ENCODE measurements around the gene SSX7. TPM values are rescaled to one million over a fixed set of nuclear protein-coding genes. Genes with fewer than 3 reads are reported as not detected.
"Not testable (repeated sequence)": the region's sequence is repeated elsewhere in the genome, so short reads cannot be mapped to it uniquely, and the experiment has no call there.

Gene SSX7, protein sequence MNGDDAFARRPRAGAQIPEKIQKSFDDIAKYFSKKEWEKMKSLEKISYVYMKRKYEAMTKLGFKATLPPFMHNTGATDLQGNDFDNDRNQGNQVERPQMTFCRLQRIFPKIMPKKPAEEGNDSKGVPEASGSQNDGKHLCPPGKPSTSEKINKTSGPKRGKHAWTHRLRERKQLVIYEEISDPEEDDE
- total RNA-seq (not detected), polyA plus RNA-seq (not detected)

DNA sequence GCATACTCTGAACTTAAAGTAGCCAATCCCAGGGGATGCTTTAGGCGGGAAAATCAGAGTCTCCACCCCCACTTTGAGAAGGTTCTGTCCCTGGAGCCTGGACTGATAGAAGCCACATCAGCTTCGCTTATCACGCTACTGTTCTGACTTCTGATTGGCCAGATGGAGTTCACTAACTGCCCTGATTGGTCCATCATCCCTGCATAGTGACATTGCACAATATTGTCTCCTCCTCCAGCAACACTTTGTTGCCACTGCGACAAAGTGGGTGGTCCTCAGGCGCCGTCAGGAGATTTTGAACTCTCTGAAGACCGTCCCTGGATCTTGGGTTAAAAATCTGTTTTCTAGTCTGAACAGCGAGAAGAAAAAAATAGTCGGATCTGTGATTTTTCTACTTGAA, at the start of gene SSX7:
SSX7 (minus strand) TSS at position 101 of the 400 bp plus-strand sequence. CDS start 1,428 bp downstream, outside the sequence.
- H3K36me3 ChIP-seq (ENCODE audit: insufficient read depth, low read length); H3K4me1 ChIP-seq (ENCODE audit: insufficient read depth, low read length); H3K9me3 Mint-ChIP-seq; CTCF ChIA-PET (ENCODE audit: partially characterized antibody); POLR2A ChIA-PET (ENCODE audit: partially characterized antibody); H3K9me3 ChIP-seq (ENCODE audit: control insufficient read depth in 1 of 2, low read length in 2 of 2); intact Hi-C loops (cut with micrococcal nuclease); H3K4me3 Mint-ChIP-seq; H3K27me3 ChIP-seq (ENCODE audit: insufficient read depth, low read length); H3K4me3 ChIP-seq (ENCODE audit: low read length in 2 of 2); H3K27me3 Mint-ChIP-seq; DNase-seq; H3K36me3 Mint-ChIP-seq; H3K4me1 Mint-ChIP-seq; H3K27ac ChIP-seq (ENCODE audit: low read depth, low read length); H3K27ac Mint-ChIP-seq: not testable (repeated sequence)

DNA sequence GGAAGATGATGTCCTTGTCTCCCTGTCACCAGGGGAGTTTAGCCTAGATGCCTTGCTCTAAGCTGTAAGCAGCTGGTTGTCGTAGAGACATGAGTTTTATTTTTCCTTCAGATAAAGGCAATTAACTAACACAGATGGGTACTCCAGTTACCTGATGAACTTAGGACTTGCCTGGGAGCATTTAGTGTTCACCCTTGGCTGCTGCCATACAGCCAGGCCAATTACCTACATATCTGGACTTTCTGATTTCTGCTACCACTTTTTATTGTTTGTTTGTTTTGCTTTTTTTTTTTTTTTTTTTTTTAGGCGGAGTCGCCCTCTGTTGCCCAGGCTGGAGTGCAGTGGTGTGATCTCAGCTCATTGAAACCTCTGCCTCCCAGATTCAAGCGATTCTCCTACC, 37.3 kb upstream of the SSX7 start:
- H3K9me3 ChIP-seq (ENCODE audit: control insufficient read depth in 1 of 2, low read length in 2 of 2); intact Hi-C loops (cut with micrococcal nuclease); H3K27me3 ChIP-seq (ENCODE audit: insufficient read depth, low read length); H3K36me3 Mint-ChIP-seq; H3K4me3 Mint-ChIP-seq; H3K4me3 ChIP-seq (ENCODE audit: low read length in 2 of 2); H3K9me3 Mint-ChIP-seq; POLR2A ChIA-PET (ENCODE audit: partially characterized antibody); H3K4me1 ChIP-seq (ENCODE audit: insufficient read depth, low read length); H3K36me3 ChIP-seq (ENCODE audit: insufficient read depth, low read length); H3K27ac ChIP-seq (ENCODE audit: low read depth, low read length); H3K4me1 Mint-ChIP-seq; H3K27ac Mint-ChIP-seq; DNase-seq; H3K27me3 Mint-ChIP-seq; CTCF ChIA-PET (ENCODE audit: partially characterized antibody): not testable (repeated sequence)

DNA sequence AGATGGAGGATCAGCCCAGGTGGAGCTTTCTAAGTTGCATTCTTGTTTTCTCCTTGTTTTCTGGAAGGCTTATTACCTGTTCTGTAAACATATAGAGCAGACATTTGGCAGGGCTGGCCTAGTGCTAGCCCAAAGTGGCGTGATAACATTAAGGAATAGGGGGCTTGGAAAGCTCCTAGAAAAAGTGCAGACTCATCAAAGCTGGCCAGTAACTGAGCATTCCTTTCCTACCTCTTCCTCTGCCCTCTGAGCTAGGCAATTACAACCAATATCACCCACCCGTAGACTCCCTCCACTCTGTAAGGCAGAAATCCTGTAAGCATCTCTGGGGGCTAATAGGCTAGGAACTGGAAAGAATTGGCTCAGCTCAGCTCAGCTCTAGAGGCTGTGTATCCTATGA, 7.5 kb upstream of the SSX7 start:
- intact Hi-C loops (cut with micrococcal nuclease); H3K4me1 ChIP-seq (ENCODE audit: insufficient read depth, low read length); H3K9me3 ChIP-seq (ENCODE audit: control insufficient read depth in 1 of 2, low read length in 2 of 2); H3K36me3 Mint-ChIP-seq; H3K27ac ChIP-seq (ENCODE audit: low read depth, low read length); DNase-seq; H3K4me3 Mint-ChIP-seq; CTCF ChIA-PET (ENCODE audit: partially characterized antibody); H3K4me1 Mint-ChIP-seq; POLR2A ChIA-PET (ENCODE audit: partially characterized antibody); H3K27ac Mint-ChIP-seq; H3K9me3 Mint-ChIP-seq; H3K27me3 ChIP-seq (ENCODE audit: insufficient read depth, low read length); H3K27me3 Mint-ChIP-seq; H3K4me3 ChIP-seq (ENCODE audit: low read length in 2 of 2); H3K36me3 ChIP-seq (ENCODE audit: insufficient read depth, low read length): not testable (repeated sequence)

DNA sequence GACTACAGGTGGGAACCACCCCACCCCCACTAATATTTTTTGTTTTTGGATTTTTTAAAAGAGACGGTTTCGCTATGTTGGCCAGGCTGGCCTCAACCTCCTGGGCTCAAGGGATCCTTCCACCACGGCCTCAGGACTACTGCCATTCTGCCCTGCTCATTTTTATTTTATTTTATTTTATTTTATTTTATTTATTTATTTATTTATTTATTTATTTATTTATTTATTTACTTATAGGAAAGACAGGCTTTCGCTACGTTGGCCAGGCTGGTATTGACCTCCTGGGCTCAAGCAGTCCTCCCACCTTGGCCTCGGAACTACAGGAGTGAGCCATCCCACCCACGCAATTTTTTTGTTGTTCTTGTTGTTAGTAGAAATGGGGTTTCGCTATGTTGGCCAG, 775 bp upstream of the SSX7 start:
- H3K4me1 ChIP-seq (ENCODE audit: insufficient read depth, low read length); H3K9me3 ChIP-seq (ENCODE audit: control insufficient read depth in 1 of 2, low read length in 2 of 2); H3K27ac ChIP-seq (ENCODE audit: low read depth, low read length); H3K4me3 Mint-ChIP-seq; intact Hi-C loops (cut with micrococcal nuclease); H3K27ac Mint-ChIP-seq; H3K36me3 ChIP-seq (ENCODE audit: insufficient read depth, low read length); H3K4me1 Mint-ChIP-seq; H3K36me3 Mint-ChIP-seq; H3K4me3 ChIP-seq (ENCODE audit: low read length in 2 of 2); H3K27me3 ChIP-seq (ENCODE audit: insufficient read depth, low read length); DNase-seq; H3K27me3 Mint-ChIP-seq; POLR2A ChIA-PET (ENCODE audit: partially characterized antibody); H3K9me3 Mint-ChIP-seq; CTCF ChIA-PET (ENCODE audit: partially characterized antibody): not testable (repeated sequence)

DNA sequence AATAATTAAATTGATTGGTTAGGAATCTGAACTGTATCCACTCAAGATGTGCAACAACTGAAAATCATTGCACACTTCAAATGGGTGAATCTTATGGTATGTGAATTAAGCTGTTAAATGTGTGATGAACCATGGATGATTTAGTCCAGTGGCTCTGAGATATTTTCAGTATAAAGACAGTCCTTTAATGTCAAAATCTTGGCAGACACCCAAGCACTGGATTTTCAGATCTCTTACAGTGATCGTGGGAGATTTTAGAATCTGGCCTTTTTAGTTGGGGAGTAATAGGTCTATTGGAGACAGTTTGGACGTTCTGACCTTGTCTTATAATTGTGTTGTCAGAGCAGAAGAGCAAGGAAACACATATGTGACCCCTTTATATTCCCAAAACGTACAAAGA, 4.0 kb downstream of the SSX7 start:
- H3K36me3 Mint-ChIP-seq; H3K4me1 Mint-ChIP-seq; intact Hi-C loops (cut with micrococcal nuclease); H3K36me3 ChIP-seq (ENCODE audit: insufficient read depth, low read length); H3K9me3 Mint-ChIP-seq; H3K4me3 ChIP-seq (ENCODE audit: low read length in 2 of 2); H3K27me3 Mint-ChIP-seq; H3K27me3 ChIP-seq (ENCODE audit: insufficient read depth, low read length); POLR2A ChIA-PET (ENCODE audit: partially characterized antibody); H3K4me1 ChIP-seq (ENCODE audit: insufficient read depth, low read length); H3K9me3 ChIP-seq (ENCODE audit: control insufficient read depth in 1 of 2, low read length in 2 of 2); H3K27ac ChIP-seq (ENCODE audit: low read depth, low read length); H3K4me3 Mint-ChIP-seq; DNase-seq; H3K27ac Mint-ChIP-seq; CTCF ChIA-PET (ENCODE audit: partially characterized antibody): not testable (repeated sequence)

DNA sequence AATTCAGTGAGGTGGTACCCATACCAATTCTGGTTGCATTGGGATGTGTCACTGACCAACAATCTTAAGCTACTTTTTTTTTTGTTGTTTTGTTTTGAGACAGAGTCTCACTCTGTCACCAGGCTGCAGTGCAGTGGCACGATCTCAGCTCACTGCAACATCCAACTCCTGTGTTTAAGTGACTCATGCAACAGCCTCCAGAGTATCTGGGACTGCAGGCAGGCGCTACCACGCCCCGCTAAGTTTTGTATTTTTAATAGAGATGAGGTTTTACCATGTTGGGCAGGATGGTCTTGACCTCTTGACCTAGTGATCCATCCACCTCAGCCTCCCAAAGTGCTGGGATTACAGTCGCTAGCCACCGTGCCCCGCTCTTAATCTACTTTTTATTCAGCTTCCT, 5.7 kb downstream of the SSX7 start:
- H3K27me3 Mint-ChIP-seq; DNase-seq; H3K27ac Mint-ChIP-seq; CTCF ChIA-PET (ENCODE audit: partially characterized antibody); H3K36me3 Mint-ChIP-seq; intact Hi-C loops (cut with micrococcal nuclease); H3K9me3 Mint-ChIP-seq; H3K4me3 ChIP-seq (ENCODE audit: low read length in 2 of 2); H3K36me3 ChIP-seq (ENCODE audit: insufficient read depth, low read length); H3K4me1 ChIP-seq (ENCODE audit: insufficient read depth, low read length); H3K27ac ChIP-seq (ENCODE audit: low read depth, low read length); POLR2A ChIA-PET (ENCODE audit: partially characterized antibody); H3K27me3 ChIP-seq (ENCODE audit: insufficient read depth, low read length); H3K9me3 ChIP-seq (ENCODE audit: control insufficient read depth in 1 of 2, low read length in 2 of 2); H3K4me3 Mint-ChIP-seq; H3K4me1 Mint-ChIP-seq: not testable (repeated sequence)

DNA sequence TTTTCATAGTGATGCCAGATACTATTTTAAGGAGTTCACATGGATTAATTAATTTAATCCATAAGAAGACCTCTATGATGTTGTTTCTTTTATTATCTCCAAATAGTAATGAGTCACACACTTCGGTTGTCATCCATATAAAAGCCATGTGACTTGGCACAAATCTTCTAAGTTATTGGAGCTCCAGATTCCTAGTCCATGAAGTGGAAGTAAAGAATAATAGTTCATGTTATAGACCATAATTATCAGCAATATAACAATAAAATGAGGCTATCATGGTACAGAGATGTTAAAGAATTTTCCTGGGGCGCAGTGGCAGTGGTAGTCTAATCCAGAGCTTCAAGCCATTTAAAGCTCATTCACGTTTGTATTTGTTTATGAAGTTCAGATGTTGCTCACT, 26.2 kb downstream of the SSX7 start:
- H3K27me3 Mint-ChIP-seq; H3K36me3 ChIP-seq (ENCODE audit: insufficient read depth, low read length); H3K4me3 ChIP-seq (ENCODE audit: low read length in 2 of 2); H3K27me3 ChIP-seq (ENCODE audit: insufficient read depth, low read length); H3K27ac ChIP-seq (ENCODE audit: low read depth, low read length); DNase-seq; H3K4me1 ChIP-seq (ENCODE audit: insufficient read depth, low read length); intact Hi-C loops (cut with micrococcal nuclease); H3K4me3 Mint-ChIP-seq; CTCF ChIA-PET (ENCODE audit: partially characterized antibody); H3K9me3 Mint-ChIP-seq; H3K9me3 ChIP-seq (ENCODE audit: control insufficient read depth in 1 of 2, low read length in 2 of 2); H3K4me1 Mint-ChIP-seq; H3K27ac Mint-ChIP-seq; H3K36me3 Mint-ChIP-seq; POLR2A ChIA-PET (ENCODE audit: partially characterized antibody): not testable (repeated sequence)

DNA sequence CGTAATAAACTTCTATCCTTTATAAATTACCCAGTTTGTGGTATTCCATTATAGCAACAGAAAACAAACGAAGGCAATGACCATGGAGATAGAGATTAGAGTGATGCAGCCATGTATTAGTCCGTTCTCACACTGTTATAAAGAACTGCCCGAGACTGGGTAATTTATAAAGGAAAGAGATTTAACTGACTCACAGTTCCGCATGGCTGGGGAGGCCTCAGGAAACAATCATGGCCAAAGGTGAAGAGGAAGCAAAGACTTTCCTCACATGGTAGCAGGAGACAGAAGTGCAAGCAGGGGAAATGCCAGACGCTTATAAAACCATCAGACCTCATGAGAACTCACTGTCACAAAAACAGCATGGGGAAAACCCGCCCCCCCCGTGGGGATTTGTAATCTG, 34.0 kb downstream of the SSX7 start:
- H3K9me3 ChIP-seq (ENCODE audit: control insufficient read depth in 1 of 2, low read length in 2 of 2); CTCF ChIA-PET (ENCODE audit: partially characterized antibody); H3K4me1 Mint-ChIP-seq; H3K4me3 Mint-ChIP-seq; DNase-seq; H3K36me3 Mint-ChIP-seq; H3K9me3 Mint-ChIP-seq; H3K27ac ChIP-seq (ENCODE audit: low read depth, low read length); H3K4me3 ChIP-seq (ENCODE audit: low read length in 2 of 2); H3K4me1 ChIP-seq (ENCODE audit: insufficient read depth, low read length); H3K27ac Mint-ChIP-seq; H3K36me3 ChIP-seq (ENCODE audit: insufficient read depth, low read length); H3K27me3 ChIP-seq (ENCODE audit: insufficient read depth, low read length); POLR2A ChIA-PET (ENCODE audit: partially characterized antibody); H3K27me3 Mint-ChIP-seq; intact Hi-C loops (cut with micrococcal nuclease): not testable (repeated sequence)
